GM12891 (cell line): ENCODE measurements around the gene CEACAM5.

Experiments used
- POLR2A ChIP-seq: IDR thresholded peaks from 2 replicates; pipeline ENCODE4 v1.6.1; 2011; ENCODE audit warnings: low read depth, low read length, control low read depth
- POLR2AphosphoS5 ChIP-seq: IDR thresholded peaks from 2 replicates; pipeline ENCODE4 v1.6.1; 2011; ENCODE audit warnings: low read depth, low read length, control low read depth
- TAF1 ChIP-seq: IDR thresholded peaks from 2 replicates; pipeline ENCODE4 v1.6.1; 2011; ENCODE audit warnings: low read depth, low read length, control low read depth

DNA sequence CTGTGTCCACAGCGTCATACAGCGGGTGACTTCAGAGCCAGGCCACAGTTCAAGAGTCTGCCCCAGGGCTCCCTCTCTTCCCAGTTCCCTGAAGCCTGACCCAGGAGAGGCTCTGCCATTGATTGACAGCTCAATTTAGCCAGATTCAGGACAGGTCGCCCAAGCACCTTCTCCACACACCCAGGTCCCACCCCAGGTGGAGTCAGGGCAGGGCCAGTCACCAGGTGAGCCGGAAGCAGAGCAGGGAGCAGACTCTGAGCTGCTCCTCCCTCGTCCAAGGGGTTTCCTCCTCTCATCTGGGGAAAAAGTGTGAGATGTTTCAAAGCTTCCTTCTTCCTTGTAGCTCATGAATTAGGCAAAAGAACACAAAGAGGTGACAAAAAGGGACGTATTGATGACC, 26.0 kb upstream of the CEACAM5 start:
- no peak for TF ChIP-seq POLR2AphosphoS5
- TF ChIP-seq POLR2A, result no peak
- TF ChIP-seq TAF1, result no peak
